HepG2 (cell line): Measurements from ENCODE around the gene CHCT1. TPM values are rescaled to one million over a fixed set of nuclear protein-coding genes. Genes with fewer than 3 reads are reported as not detected.

Source experiments
- ATAC-seq: fragments of 200-7000 bp; cut with Tn5 transposase; 3 replicates; pipeline ENCODE4 v1.9.1; 2020; ENCODE audit warnings: mild to moderate bottlenecking, moderate library complexity
- BruUV-seq: library from RNA; stranded (reverse); fragments of 400-500 nt; replicated peaks from 2 replicates; lab custom pipeline; 2021; lab: Mats Ljungman, UMichigan
- CTCF ChIA-PET: fragments of 300-600 bp; formaldehyde crosslinking; extraction: SDS; loops from one replicate; lab custom pipeline; 2021; ENCODE audit warnings: low total read pairs, inconsistent platforms, low intra/inter-chr PET ratio; lab: Yijun Ruan, JAX
- POLR2A ChIA-PET: fragments of 350-600 bp; sonication (Branson Sonifier 250); formaldehyde crosslinking; loops from one replicate; lab custom pipeline; 2020; ENCODE audit warnings: antibody characterized with exemption, inconsistent platforms; lab: Yijun Ruan, JAX
- DNase-seq: peaks from one replicate; pipeline ENCODE4 v3.0.0-alpha.2; 2015; ENCODE audit warnings: low spot score
- FAIRE-seq: peaks from 3 replicates; lab custom pipeline; 2011; peaks lifted over from hg19 to GRCh38; lab: Jason Lieb, UNC
- H2AFZ ChIP-seq: one replicate; pipeline ENCODE4 v1.6.1; 2011; ENCODE audit warnings: low read length, inconsistent platforms
- H3K27ac ChIP-seq: fragments of 300-600 bp; 3 replicates; pipeline ENCODE4 v1.8.0; 2011; ENCODE audit warnings: mixed run types, mild to moderate bottlenecking, mixed read lengths, low read length, inconsistent platforms; ENCODE audit not compliant: insufficient read depth; ENCODE audit errors: extremely low read length
- H3K27me3 ChIP-seq, 2 experiments: fragments of 200-600 bp in 1 of 2; 2 replicates in 1 of 2; 3 replicates in 1 of 2; pipeline versions ENCODE4 v1.6.0 to v1.8.0; 2011; ENCODE audit warnings: low read length in 2 of 2, mild to moderate bottlenecking in 2 of 2, moderate library complexity in 2 of 2, inconsistent platforms in 1 of 2; ENCODE audit not compliant: insufficient read depth in 2 of 2, control insufficient read depth in 1 of 2
- H3K36me3 ChIP-seq, 2 experiments: fragments of 200-600 bp in 1 of 2; replicated peaks in 1 of 2; 2 replicates in 1 of 2; 3 replicates in 1 of 2; pipeline versions ENCODE4 v1.5.1 to v1.8.0; 2011; ENCODE audit warnings: low read length in 2 of 2, inconsistent platforms in 1 of 2; ENCODE audit not compliant: insufficient read depth in 2 of 2, control insufficient read depth in 1 of 2
- H3K4me1 ChIP-seq: 2 replicates; pipeline ENCODE4 v1.5.1; 2012; ENCODE audit warnings: low read length, inconsistent platforms; ENCODE audit not compliant: insufficient read depth
- H3K4me2 ChIP-seq: 2 replicates; pipeline ENCODE4 v1.6.0; 2011; ENCODE audit warnings: low read depth, low read length, inconsistent platforms
- H3K4me3 ChIP-seq, 3 experiments: fragments of 200-600 bp in 1 of 3; sonication (generic), shearing (Covaris generic) in 1 of 3; replicated peaks in 1 of 3; 2 replicates each; pipeline ENCODE4 v1.5.1; 2011 to 2016; ENCODE audit warnings: low read length in 3 of 3, inconsistent platforms in 2 of 3, low read depth in 2 of 3, mild to moderate bottlenecking in 2 of 3, control low read depth in 1 of 3, mixed read lengths in 1 of 3; ENCODE audit not compliant: insufficient read depth in 1 of 3
- H3K79me2 ChIP-seq: one replicate; pipeline ENCODE4 v1.6.1; 2011; ENCODE audit warnings: low read length, inconsistent platforms; ENCODE audit not compliant: insufficient read depth
- H3K9ac ChIP-seq: 2 replicates; pipeline ENCODE4 v1.6.0; 2011; ENCODE audit warnings: mild to moderate bottlenecking, low read depth, low read length, inconsistent platforms; ENCODE audit not compliant: insufficient read depth
- H3K9me3 ChIP-seq: 2 replicates; pipeline ENCODE4 v1.5.1; 2012; ENCODE audit warnings: mild to moderate bottlenecking, low read length
- H4K20me1 ChIP-seq: 2 replicates; pipeline ENCODE4 v1.6.0; 2011; ENCODE audit warnings: inconsistent platforms, mild to moderate bottlenecking, low read length, moderate library complexity; ENCODE audit not compliant: insufficient read depth
- ATRX ChIP-seq: sonication (generic); formaldehyde crosslinking; IDR thresholded peaks from 2 replicates; pipeline ENCODE4 v1.4.0; 2020; ENCODE audit warnings: missing genetic modification reagents, borderline replicate concordance
- DRAP1 ChIP-seq: IDR thresholded peaks from 2 replicates; pipeline ENCODE4 v1.6.1; 2016; ENCODE audit warnings: missing genetic modification reagents, missing compliant biosample characterization
- E2F1 ChIP-seq: sonication (generic); formaldehyde crosslinking; IDR thresholded peaks from 2 replicates; pipeline ENCODE4 v1.5.0; 2020; ENCODE audit warnings: missing genetic modification reagents
- HDAC6 ChIP-seq: fragments of 200-600 bp; sonication (generic); IDR thresholded peaks from 2 replicates; pipeline ENCODE4 v1.7.0; 2017; ENCODE audit warnings: mild to moderate bottlenecking, antibody characterized with exemption, low read length, low read depth
- JARID2 ChIP-seq: sonication (generic); formaldehyde crosslinking; IDR thresholded peaks from 2 replicates; pipeline ENCODE4 v1.8.1; 2023; ENCODE audit warnings: missing genetic modification reagents, inconsistent platforms; ENCODE audit not compliant: insufficient replicate concordance
- KAT2B ChIP-seq: fragments of 150-350 bp; IDR thresholded peaks from 2 replicates; pipeline ENCODE4 v1.6.1; 2014; ENCODE audit warnings: low read depth, low read length, borderline replicate concordance
- KAT8 ChIP-seq: IDR thresholded peaks from 2 replicates; pipeline ENCODE4 v1.6.1; 2016; ENCODE audit warnings: missing genetic modification reagents, missing compliant biosample characterization
- MTA1 ChIP-seq: sonication (generic); formaldehyde crosslinking; IDR thresholded peaks from 2 replicates; pipeline ENCODE4 v1.4.0; 2020; ENCODE audit warnings: missing genetic modification reagents, mild to moderate bottlenecking, borderline replicate concordance
- NFIC ChIP-seq: IDR thresholded peaks from 2 replicates; pipeline ENCODE4 v1.6.1; 2012; ENCODE audit warnings: mild to moderate bottlenecking, low read length, inconsistent platforms
- PHF8 ChIP-seq: sonication (generic); formaldehyde crosslinking; IDR thresholded peaks from 2 replicates; pipeline ENCODE4 v1.5.0; 2020; ENCODE audit warnings: missing genetic modification reagents
- PRDM4 ChIP-seq: sonication (generic); formaldehyde crosslinking; IDR thresholded peaks from 2 replicates; pipeline ENCODE4 v1.9.0; 2021; ENCODE audit warnings: missing genetic modification reagents, borderline replicate concordance
- PRMT3 ChIP-seq: sonication (generic); formaldehyde crosslinking; IDR thresholded peaks from 2 replicates; pipeline ENCODE4 v1.8.1; 2022; ENCODE audit warnings: low read depth, mild to moderate bottlenecking, moderate library complexity, missing genetic modification reagents, borderline replicate concordance
- SRSF9 ChIP-seq: fragments of 200-400 bp; formaldehyde crosslinking; IDR thresholded peaks from 2 replicates; pipeline ENCODE4 v1.6.1; 2018; ENCODE audit warnings: borderline replicate concordance, mild to moderate bottlenecking, low read depth, low read length; ENCODE audit not compliant: insufficient read depth, poor library complexity, severe bottlenecking
- TCF12 ChIP-seq, 2 experiments: fragments of 450-650 bp in 1 of 2; sonication (generic) in 1 of 2; formaldehyde crosslinking in 1 of 2; IDR thresholded peaks; 2 replicates each; pipeline versions ENCODE4 v1.6.1 to v1.8.0; 2017 to 2022; ENCODE audit warnings: antibody characterized with exemption in 1 of 2, mild to moderate bottlenecking in 1 of 2, missing genetic modification reagents in 1 of 2, moderate library complexity in 1 of 2
- TEAD3 ChIP-seq: optimal IDR thresholded peaks from 2 replicates; pipeline ENCODE3; 2016; ENCODE audit warnings: borderline replicate concordance
- TOPORS ChIP-seq: sonication (generic); formaldehyde crosslinking; IDR thresholded peaks from 2 replicates; pipeline ENCODE4 v1.8.0; 2023; ENCODE audit warnings: mild to moderate bottlenecking, missing genetic modification reagents
- ZNF12 ChIP-seq: sonication (generic); formaldehyde crosslinking; IDR thresholded peaks from 2 replicates; pipeline ENCODE4 v1.5.0; 2020; ENCODE audit warnings: missing genetic modification reagents
- ZNF343 ChIP-seq: sonication (generic); formaldehyde crosslinking; IDR thresholded peaks from 2 replicates; pipeline ENCODE4 v1.4.0; 2020; ENCODE audit warnings: mild to moderate bottlenecking, missing genetic modification reagents
- ZNF672 ChIP-seq: sonication (generic); formaldehyde crosslinking; IDR thresholded peaks from 2 replicates; pipeline ENCODE4 v1.8.1; 2022; ENCODE audit warnings: missing genetic modification reagents
- ZNF713 ChIP-seq: sonication (generic); formaldehyde crosslinking; IDR thresholded peaks from 2 replicates; pipeline ENCODE4 v1.4.0; 2020; ENCODE audit warnings: mild to moderate bottlenecking, missing genetic modification reagents
- ZNF780A ChIP-seq: sonication (generic); formaldehyde crosslinking; IDR thresholded peaks from 2 replicates; pipeline ENCODE4 v1.8.0; 2022; ENCODE audit warnings: mild to moderate bottlenecking, missing genetic modification reagents, moderate library complexity
- ZNF788 ChIP-seq: sonication (generic); formaldehyde crosslinking; IDR thresholded peaks from 2 replicates; pipeline ENCODE4 v1.5.0; 2020; ENCODE audit warnings: mild to moderate bottlenecking, missing genetic modification reagents, borderline replicate concordance
- WGBS: methylation state at CpG from one replicate; pipeline ENCODE4 v1.1.6; 2017; ENCODE audit warnings: low lambda C conversion rate; 5-methylcytosine and 5-hydroxymethylcytosine counted together
- in situ Hi-C: cut with HindIII; loops from 2 replicates; pipeline ENCODE4 v1.10.0; 2017; ENCODE audit warnings: low pct_unique_long_range_greater_than_20kb; ENCODE audit not compliant: extremely low pct_ligation_motif_present
- intact Hi-C: fragments of 100-400 bp; cut with micrococcal nuclease; formaldehyde crosslinking; loops from one replicate; pipeline ENCODE4 v1.10.0; 2022; ENCODE audit not compliant: unreplicated experiment
- polyA plus RNA-seq, 8 experiments: library from polyadenylated mRNA; depleted of rRNA in 3 of 8; stranded (reverse) in 7 of 8; unstranded in 1 of 8; fragments of >200 nt; fragmentation: Illumina TruSeq in 4 of 8; extraction: Trizol in 4 of 8; gene quantifications; 2 replicates each; pipeline versions ENCODE4 v1.2.1 to v1.2.3, GENCODE V29; 2011 to 2016; ENCODE audit warnings: low read depth in 4 of 8, missing spikeins in 1 of 8, mixed read lengths in 1 of 8; ENCODE audit not compliant: insufficient read depth in 1 of 8
- total RNA-seq, 5 experiments: library from RNA; depleted of rRNA; stranded (reverse); fragments of >200 nt; fragmentation: Illumina TruSeq; extraction: Trizol; gene quantifications; 2 replicates each; pipeline ENCODE4 v1.2.3, GENCODE V29; 2016; ENCODE audit warnings: low read depth in 1 of 5

The CHCT1 gene
- total and polyA plus RNA-seq, 2 of the 13 experiments (the other 11 are each of a cell fraction or from before 2014, with no cell fraction given): not detected

- BruUV-seq: no TSS peak
- ATAC-seq (peak; percentile 62), DNase-seq (no peak), FAIRE-seq (no peak)
- Histone ChIP-seq H4K20me1 (no peaks in the 10 kb centered on the region), H3K79me2 (peaks cover 45% of the 10 kb centered on the region), H3K9ac (peak overlapping the region; percentile 96), H3K27me3 (no peaks in the 10 kb centered on the region; a peak in 1 of 5 replicates), H3K9me3 (no peaks in the 10 kb centered on the region), H3K4me3 (peak overlapping the region; percentile 90 to 100 (median 90)), H3K36me3 (no peaks in the 10 kb centered on the region), H3K4me1 (peaks cover 49% of the 10 kb centered on the region), H3K27ac (peak overlapping the region; percentile 95), H2AFZ (no peak overlapping the region), H3K4me2 (peak overlapping the region; percentile 95)
- in situ Hi-C loops: no loop called here
- intact Hi-C loops: loop anchor here (2.0 kb wide), 1 partner anchor 35 kb away; no protein-coding TSS in a partner anchor
- ChIA-PET POLR2A (interaction anchor here (0.7 to 2.7 kb wide), 25 partner anchors 9 to 1471 kb away, joined by 3 to 30 read pairs (median 4); partner anchors contain the start of genes APPBP2, BCAS3, BRIP1 and HEATR6), CTCF (no interaction called here)
- WGBS: 2% methylated on average over 36 of the region's 36 CpGs
- no peak for TF ChIP-seq TOPORS (CRISPR knock-in tag)
- TF ChIP-seq NFIC: no peak
- TF ChIP-seq HDAC6: no peak
- no peak for TF ChIP-seq ATRX (CRISPR knock-in tag)
- no peak for TF ChIP-seq ZNF713
- no peak for TF ChIP-seq JARID2 (CRISPR knock-in tag)
- no peak for TF ChIP-seq E2F1 (CRISPR knock-in tag)
- no peak for TF ChIP-seq ZNF780A (CRISPR knock-in tag)
- no peak for TF ChIP-seq KAT2B
- peak; percentile 19 for TF ChIP-seq PHF8
- TF ChIP-seq ZNF788 (CRISPR knock-in tag): no peak
- no peak for TF ChIP-seq ZNF12
- no peak for TF ChIP-seq KAT8 (CRISPR knock-in tag)
- no peak; the same call in 1 of the 2 replicates for TF ChIP-seq ZNF343
- no peak for TF ChIP-seq PRMT3 (CRISPR knock-in tag)
- TF ChIP-seq MTA1 (CRISPR knock-in tag): peak; percentile 24; the same call in 1 of the 2 replicates
- no peak for TF ChIP-seq PRDM4
- no peak for TF ChIP-seq ZNF672 (CRISPR knock-in tag)
- TF ChIP-seq TCF12 (IDR thresholded peaks at IDR 0.05): no peak
- TF ChIP-seq TCF12 (CRISPR knock-in tag; IDR thresholded peaks at IDR 0.05): no peak; the same call in 1 of the 2 replicates
- TF ChIP-seq TEAD3 (CRISPR knock-in tag): no peak
- no peak; the same call in 1 of the 2 replicates for TF ChIP-seq DRAP1 (CRISPR knock-in tag)
- no peak for TF ChIP-seq SRSF9
Measured at GRCh38 chr17:60391471-60392041, 30.7 kb upstream of the CHCT1 start.
